Loucy (cell line): ENCODE results near the gene PATZ1.

Source experiments
- H2AFZ ChIP-seq: fragments of 200-600 bp; sonication (generic); 2 replicates; pipeline ENCODE4 v1.6.0; 2016; ENCODE audit warnings: antibody characterized with exemption, mild to moderate bottlenecking, low read length, moderate library complexity
- H3F3A ChIP-seq: fragments of 200-600 bp; 2 replicates; pipeline ENCODE4 v1.6.0; 2016; ENCODE audit warnings: antibody characterized with exemption, low read depth, mild to moderate bottlenecking
- H3K27me3 ChIP-seq: fragments of 200-600 bp; sonication (generic); 2 replicates; pipeline ENCODE4 v1.6.1; 2014; ENCODE audit warnings: low read length, mild to moderate bottlenecking; ENCODE audit not compliant: insufficient read depth, poor library complexity, severe bottlenecking
- H3K36me3 ChIP-seq: fragments of 200-600 bp; sonication (generic); 2 replicates; pipeline ENCODE4 v1.6.1; 2016; ENCODE audit warnings: low read length; ENCODE audit not compliant: insufficient read depth
- H3K4me1 ChIP-seq: fragments of 200-600 bp; sonication (generic); 2 replicates; pipeline ENCODE4 v1.5.1; 2014; ENCODE audit warnings: low read length, mild to moderate bottlenecking; ENCODE audit not compliant: insufficient read depth, poor library complexity, severe bottlenecking
- H3K4me2 ChIP-seq: fragments of 200-600 bp; sonication (generic); 2 replicates; pipeline ENCODE4 v1.6.0; 2014; ENCODE audit warnings: antibody characterized with exemption, low read length, low read depth, mild to moderate bottlenecking; ENCODE audit not compliant: poor library complexity, severe bottlenecking
- H3K4me3 ChIP-seq: fragments of 200-600 bp; sonication (generic); 2 replicates; pipeline ENCODE4 v1.5.1; 2014; ENCODE audit warnings: low read length, mild to moderate bottlenecking, mixed read lengths; ENCODE audit not compliant: poor library complexity, severe bottlenecking
- H3K79me2 ChIP-seq: fragments of 200-600 bp; sonication (generic); 2 replicates; pipeline ENCODE4 v1.6.1; 2014; ENCODE audit warnings: low read length; ENCODE audit not compliant: insufficient read depth
- H3K9ac ChIP-seq: fragments of 200-600 bp; sonication (generic); 2 replicates; pipeline ENCODE4 v1.6.0; 2014; ENCODE audit warnings: mild to moderate bottlenecking, low read depth, low read length, moderate library complexity; ENCODE audit not compliant: poor library complexity, severe bottlenecking
- H3K9me2 ChIP-seq: fragments of 200-600 bp; sonication (generic); replicated peaks from 2 replicates; pipeline ENCODE4 v1.6.1; 2016; ENCODE audit warnings: low read depth, low read length, mixed read lengths
- H3K9me3 ChIP-seq: fragments of 200-600 bp; sonication (generic); 2 replicates; pipeline ENCODE4 v1.6.1; 2014; ENCODE audit warnings: mild to moderate bottlenecking, antibody characterized with exemption, low read length, low read depth; ENCODE audit not compliant: insufficient read depth
- H4K20me1 ChIP-seq: fragments of 200-600 bp; sonication (generic); 2 replicates; pipeline ENCODE4 v1.6.0; 2014; ENCODE audit warnings: antibody characterized with exemption, low read length, mild to moderate bottlenecking; ENCODE audit not compliant: insufficient read depth, poor library complexity, severe bottlenecking
- EZH2phosphoT487 ChIP-seq: fragments of 200-600 bp; IDR thresholded peaks from 2 replicates; pipeline ENCODE4 v1.6.1; 2018; ENCODE audit warnings: antibody characterized with exemption, mild to moderate bottlenecking, moderate library complexity, borderline replicate concordance
- TF ChIP-seq, protein P1 (sequence below): fragments of 200-600 bp; sonication (generic); conservative IDR thresholded peaks from 2 replicates; pipeline ENCODE4 v1.5.1; 2014; ENCODE audit warnings: mild to moderate bottlenecking, antibody characterized with exemption, low read length

The PATZ1 gene

GRCh38 chr22:31354515-31354914 lies 8.4 kb upstream of the PATZ1 start:
- H3K4me2 ChIP-seq = no peak overlapping the region
- H3K27me3 ChIP-seq = no peaks in the 10 kb centered on the region
- H3K4me1 ChIP-seq = no peaks in the 10 kb centered on the region
- no peaks in the 10 kb centered on the region for H3K9me3 ChIP-seq
- H4K20me1 ChIP-seq = no peaks in the 10 kb centered on the region
- no peaks in the 10 kb centered on the region for H3F3A ChIP-seq
- H2AFZ ChIP-seq = no peak overlapping the region
- H3K36me3 ChIP-seq = no peaks in the 10 kb centered on the region
- H3K9me2 ChIP-seq = no peaks in the 10 kb centered on the region
- H3K79me2 ChIP-seq = no peaks in the 10 kb centered on the region
- TF ChIP-seq, protein P1, sequence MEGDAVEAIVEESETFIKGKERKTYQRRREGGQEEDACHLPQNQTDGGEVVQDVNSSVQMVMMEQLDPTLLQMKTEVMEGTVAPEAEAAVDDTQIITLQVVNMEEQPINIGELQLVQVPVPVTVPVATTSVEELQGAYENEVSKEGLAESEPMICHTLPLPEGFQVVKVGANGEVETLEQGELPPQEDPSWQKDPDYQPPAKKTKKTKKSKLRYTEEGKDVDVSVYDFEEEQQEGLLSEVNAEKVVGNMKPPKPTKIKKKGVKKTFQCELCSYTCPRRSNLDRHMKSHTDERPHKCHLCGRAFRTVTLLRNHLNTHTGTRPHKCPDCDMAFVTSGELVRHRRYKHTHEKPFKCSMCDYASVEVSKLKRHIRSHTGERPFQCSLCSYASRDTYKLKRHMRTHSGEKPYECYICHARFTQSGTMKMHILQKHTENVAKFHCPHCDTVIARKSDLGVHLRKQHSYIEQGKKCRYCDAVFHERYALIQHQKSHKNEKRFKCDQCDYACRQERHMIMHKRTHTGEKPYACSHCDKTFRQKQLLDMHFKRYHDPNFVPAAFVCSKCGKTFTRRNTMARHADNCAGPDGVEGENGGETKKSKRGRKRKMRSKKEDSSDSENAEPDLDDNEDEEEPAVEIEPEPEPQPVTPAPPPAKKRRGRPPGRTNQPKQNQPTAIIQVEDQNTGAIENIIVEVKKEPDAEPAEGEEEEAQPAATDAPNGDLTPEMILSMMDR = no peak
- TF ChIP-seq EZH2phosphoT487 = no peak
- no peak overlapping the region for H3K9ac ChIP-seq
- H3K4me3 ChIP-seq = no peak overlapping the region

DNA sequence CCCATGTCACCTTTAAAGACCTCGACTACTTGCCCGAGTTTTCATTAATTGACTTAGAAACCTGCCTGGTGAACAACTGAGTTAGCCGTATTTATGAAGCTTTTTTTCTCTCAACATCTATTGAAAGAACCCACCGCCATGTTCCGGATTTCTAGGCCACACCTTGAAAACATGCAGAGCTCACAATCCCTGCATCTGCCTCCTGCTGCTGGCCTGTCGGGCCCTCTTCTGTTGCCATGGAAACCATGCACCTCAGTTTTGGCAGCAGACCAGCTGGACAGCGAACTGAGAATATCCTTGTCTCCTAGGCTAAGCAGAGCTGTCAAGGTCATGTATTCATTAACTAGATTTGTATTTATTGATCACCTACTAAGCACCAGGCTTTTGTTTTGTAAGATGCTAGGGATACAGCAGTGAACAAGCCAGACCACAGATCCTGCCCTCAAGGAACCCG lies 4.3 kb upstream of the PATZ1 start:
- Histone ChIP-seq H3K36me3 (no peaks in the 10 kb centered on the region), H3K4me3 (no peak overlapping the region), H3K79me2 (peaks cover 24% of the 10 kb centered on the region), H3K9me2 (no peaks in the 10 kb centered on the region), H3K9ac (no peak overlapping the region), H3F3A (no peaks in the 10 kb centered on the region), H3K27me3 (no peaks in the 10 kb centered on the region), H3K9me3 (no peaks in the 10 kb centered on the region), H3K4me2 (no peak overlapping the region), H3K4me1 (peaks cover 4% of the 10 kb centered on the region), H4K20me1 (peaks cover under 1% of the 10 kb centered on the region), H2AFZ (no peak overlapping the region)
- TF ChIP-seq, protein P1 = no peak
- no peak for TF ChIP-seq EZH2phosphoT487

DNA sequence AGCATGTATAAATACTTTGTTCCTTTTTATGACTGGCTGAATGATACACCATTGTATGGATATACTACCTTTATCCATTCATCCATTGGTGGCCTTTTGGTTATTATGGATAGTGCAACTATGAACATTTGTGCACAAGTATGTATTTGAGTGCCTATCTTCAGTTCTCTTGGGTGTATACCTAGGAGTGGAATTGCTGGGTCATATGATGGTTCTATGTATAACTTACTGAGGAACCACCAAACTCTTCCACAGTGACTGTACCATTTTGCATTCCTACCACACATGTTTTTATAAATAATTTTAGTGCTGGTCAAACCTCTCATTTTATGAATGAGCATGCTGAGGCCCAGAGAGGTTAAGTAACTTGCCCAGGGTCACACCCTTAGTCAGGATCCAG lies 3.8 kb upstream of the PATZ1 start:
- H3K4me2 ChIP-seq = no peak overlapping the region
- TF ChIP-seq, protein P1 = no peak
- no peak for TF ChIP-seq EZH2phosphoT487
- H3K9ac ChIP-seq = no peak overlapping the region
- peaks cover 5% of the 10 kb centered on the region for H4K20me1 ChIP-seq
- no peaks in the 10 kb centered on the region for H3K9me3 ChIP-seq
- H3K4me3 ChIP-seq = no peak overlapping the region
- H3K27me3 ChIP-seq = no peaks in the 10 kb centered on the region
- no peaks in the 10 kb centered on the region for H3K36me3 ChIP-seq
- H3K4me1 ChIP-seq = peaks cover 4% of the 10 kb centered on the region
- peaks cover 29% of the 10 kb centered on the region for H3K79me2 ChIP-seq
- H2AFZ ChIP-seq = no peak overlapping the region
- H3K9me2 ChIP-seq = no peaks in the 10 kb centered on the region
- no peaks in the 10 kb centered on the region for H3F3A ChIP-seq
